Measurements from ENCODE around the gene PLEKHG4B. TPM values are rescaled to one million over a fixed set of nuclear protein-coding genes. Genes with fewer than 3 reads are reported as not detected.
"Not testable (repeated sequence)": the region's sequence is repeated elsewhere in the genome, so short reads cannot be mapped to it uniquely, and the experiment has no call there.

The PLEKHG4B gene
- total and polyA plus RNA-seq, 2 experiments from 2014 or later: 9.9 to 20.1 TPM

- no peak for DNase-seq (ENCODE audit: low read depth in 1 of 2, low spot score in 1 of 2)
- Histone ChIP-seq H3K36me3 (no peaks in the 10 kb centered on the region), H3K9me3 (ENCODE audit: low read depth) (no peaks in the 10 kb centered on the region), H3K4me1 (ENCODE audit: low read depth) (peaks cover 25% of the 10 kb centered on the region), H3K27me3 (no peaks in the 10 kb centered on the region), H3K4me3 (no peak overlapping the region), H3K27ac (no peak overlapping the region)
- TF ChIP-seq CTCF (IDR thresholded peaks at IDR 0.05; ENCODE audit: low read depth, low read length): no peak
Observed at GRCh38 chr5:95241-95980, 3.4 kb downstream of the PLEKHG4B start.

DNA sequence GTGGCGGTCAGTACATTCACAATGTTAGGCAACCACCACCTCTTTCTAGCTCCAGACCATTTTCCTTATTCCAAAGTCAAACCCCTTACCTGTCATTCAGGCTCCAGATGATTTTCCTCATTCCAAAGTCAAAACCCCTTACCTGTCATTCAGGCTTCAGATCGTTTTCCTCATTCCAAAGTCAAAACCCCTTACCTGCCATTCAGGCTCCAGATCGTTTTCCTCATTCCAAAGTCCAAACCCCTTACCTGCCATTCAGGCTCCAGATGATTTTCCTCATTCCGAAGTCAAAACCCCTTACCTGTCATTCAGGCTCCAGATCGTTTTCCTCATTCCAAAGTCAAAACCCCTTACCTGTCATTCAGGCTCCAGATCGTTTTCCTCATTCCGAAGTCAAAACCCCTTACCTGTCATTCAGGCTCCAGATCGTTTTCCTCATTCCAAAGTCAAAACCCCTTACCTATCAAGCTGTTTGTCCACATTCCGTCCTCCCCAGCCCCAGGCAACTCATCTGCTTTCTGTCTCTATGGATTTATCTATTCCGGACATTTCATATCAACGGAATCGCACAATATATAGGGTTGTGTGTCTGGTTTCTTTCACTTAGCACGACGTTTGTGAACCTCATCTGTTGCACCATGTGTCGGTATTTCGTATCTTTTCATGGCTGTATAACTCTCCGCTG is 5.2 kb downstream of the PLEKHG4B start:
- no peaks in the 10 kb centered on the region for H3K27me3 ChIP-seq
- peaks cover 25% of the 10 kb centered on the region for H3K4me1 ChIP-seq (ENCODE audit: low read depth)
- no peak for DNase-seq (ENCODE audit: low read depth in 1 of 2, low spot score in 1 of 2)
- H3K4me3 ChIP-seq: no peak overlapping the region
- no peaks in the 10 kb centered on the region for H3K9me3 ChIP-seq (ENCODE audit: low read depth)
- TF ChIP-seq CTCF (IDR thresholded peaks at IDR 0.05; ENCODE audit: low read depth, low read length): no peak
- no peak overlapping the region for H3K27ac ChIP-seq
- no peaks in the 10 kb centered on the region for H3K36me3 ChIP-seq

- DNase-seq (ENCODE audit: low read depth in 1 of 2, low spot score in 1 of 2): peak in 1 of 2 donors; percentile 52
- Histone ChIP-seq H3K36me3 (no peaks in the 10 kb centered on the region), H3K4me1 (ENCODE audit: low read depth) (peaks cover 19% of the 10 kb centered on the region), H3K9me3 (ENCODE audit: low read depth) (no peaks in the 10 kb centered on the region), H3K4me3 (peak overlapping the region; percentile 6), H3K27ac (peak overlapping the region; percentile 79), H3K27me3 (no peaks in the 10 kb centered on the region)
- TF ChIP-seq CTCF (IDR thresholded peaks at IDR 0.05; ENCODE audit: low read depth, low read length): no peak
Observed at GRCh38 chr5:99815-100214, 7.8 kb downstream of the PLEKHG4B start.

GRCh38 chr5:102411-103043 is 10.6 kb downstream of the PLEKHG4B start:
- TF ChIP-seq CTCF (IDR thresholded peaks at IDR 0.05; ENCODE audit: low read depth, low read length): no peak
- H3K4me1 ChIP-seq (ENCODE audit: low read depth): peaks cover 43% of the 10 kb centered on the region
- H3K9me3 ChIP-seq (ENCODE audit: low read depth): no peaks in the 10 kb centered on the region
- no peaks in the 10 kb centered on the region for H3K36me3 ChIP-seq
- H3K4me3 ChIP-seq: no peak overlapping the region
- no peak overlapping the region for H3K27ac ChIP-seq
- no peak for DNase-seq (ENCODE audit: low read depth in 1 of 2, low spot score in 1 of 2)
- no peaks in the 10 kb centered on the region for H3K27me3 ChIP-seq

GRCh38 chr5:104106-104505 is 12.1 kb downstream of the PLEKHG4B start:
- not testable (repeated sequence) for H3K4me3 ChIP-seq; H3K27ac ChIP-seq; H3K27me3 ChIP-seq; H3K36me3 ChIP-seq; H3K9me3 ChIP-seq (ENCODE audit: low read depth)
- peak in 1 of 2 donors; percentile 50 for DNase-seq (ENCODE audit: low read depth in 1 of 2, low spot score in 1 of 2)
- peaks cover 41% of the 10 kb centered on the region for H3K4me1 ChIP-seq (ENCODE audit: low read depth)
